Activated naive CD4-positive, alpha-beta T cell treated with anti-CD3 and anti-CD28 coated beads, Interleukin-2, amount 50 U/mL, for 72 hours (primary cell): ENCODE measurements around the gene DNMBP. TPM values are rescaled to one million over a fixed set of nuclear protein-coding genes. Genes with fewer than 3 reads are reported as not detected.
"Not testable (repeated sequence)": the region's sequence is repeated elsewhere in the genome, so short reads cannot be mapped to it uniquely, and the experiment has no call there.

Source experiments
- ATAC-seq, 2 donors: fragments of 150-1000 bp; cut with Tn5 transposase; 2 replicates each; pipeline ENCODE4 v1.10.0; 2021; ENCODE audit warnings: mild to moderate bottlenecking in 2 of 2, moderate library complexity in 2 of 2
- DNase-seq, 2 donors: peaks; one replicate each; pipeline ENCODE4 v3.0.0; 2021 to 2022; ENCODE audit warnings: low spot score in 2 of 2
- H3K27ac Mint-ChIP-seq, 2 donors: one replicate each; pipeline ENCODE4 v1.8.0; 2022; ENCODE audit warnings: mild to moderate bottlenecking in 2 of 2, mixed read lengths in 2 of 2
- H3K36me3 Mint-ChIP-seq, 2 donors: one replicate each; pipeline ENCODE4 v1.8.0; 2022; ENCODE audit warnings: mixed read lengths in 2 of 2
- H3K9me3 Mint-ChIP-seq, 2 donors: one replicate each; pipeline ENCODE4 v1.8.0; 2022; ENCODE audit warnings: mixed read lengths in 2 of 2
- total RNA-seq, 2 donors: library from RNA; stranded (reverse); gene quantifications; one replicate each; pipeline ENCODE4 v1.2.3, GENCODE V29; 2022

The DNMBP gene
- total RNA-seq, 2 donors from 2014 or later: 3.2 to 3.4 TPM

DNA sequence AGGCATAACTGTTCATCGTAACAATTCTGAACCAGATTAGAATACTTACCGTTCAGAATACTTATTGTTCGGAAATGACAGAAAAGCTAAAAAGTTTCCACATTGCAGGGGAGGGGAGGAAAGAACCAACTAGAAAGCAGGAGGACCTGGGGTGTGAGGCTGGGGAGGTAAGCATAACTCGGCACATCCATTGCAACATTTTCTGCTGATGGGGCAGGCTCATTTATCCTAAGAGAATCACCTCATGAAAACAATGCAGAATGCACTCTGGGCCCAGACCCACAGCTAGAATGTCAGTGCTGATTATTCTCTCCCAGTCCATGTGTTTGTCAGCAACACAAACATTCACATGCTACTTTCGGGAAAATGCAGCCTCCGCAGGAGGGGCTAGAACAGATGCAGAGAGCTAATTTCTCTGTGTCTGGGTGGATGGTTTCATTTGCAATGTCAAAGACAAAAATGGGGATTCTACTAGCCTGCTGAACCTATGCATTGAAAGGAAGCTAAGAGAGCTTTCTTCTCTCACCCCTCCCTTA, 9.6 kb downstream of the DNMBP start:
- peaks cover 0 to 5% of the 10 kb centered on the region in 2 donors for H3K36me3 Mint-ChIP-seq
- ATAC-seq (no peak), DNase-seq (no peak)
- H3K9me3 Mint-ChIP-seq: no peaks in the 10 kb centered on the region
- H3K27ac Mint-ChIP-seq: no peak overlapping the region

DNA sequence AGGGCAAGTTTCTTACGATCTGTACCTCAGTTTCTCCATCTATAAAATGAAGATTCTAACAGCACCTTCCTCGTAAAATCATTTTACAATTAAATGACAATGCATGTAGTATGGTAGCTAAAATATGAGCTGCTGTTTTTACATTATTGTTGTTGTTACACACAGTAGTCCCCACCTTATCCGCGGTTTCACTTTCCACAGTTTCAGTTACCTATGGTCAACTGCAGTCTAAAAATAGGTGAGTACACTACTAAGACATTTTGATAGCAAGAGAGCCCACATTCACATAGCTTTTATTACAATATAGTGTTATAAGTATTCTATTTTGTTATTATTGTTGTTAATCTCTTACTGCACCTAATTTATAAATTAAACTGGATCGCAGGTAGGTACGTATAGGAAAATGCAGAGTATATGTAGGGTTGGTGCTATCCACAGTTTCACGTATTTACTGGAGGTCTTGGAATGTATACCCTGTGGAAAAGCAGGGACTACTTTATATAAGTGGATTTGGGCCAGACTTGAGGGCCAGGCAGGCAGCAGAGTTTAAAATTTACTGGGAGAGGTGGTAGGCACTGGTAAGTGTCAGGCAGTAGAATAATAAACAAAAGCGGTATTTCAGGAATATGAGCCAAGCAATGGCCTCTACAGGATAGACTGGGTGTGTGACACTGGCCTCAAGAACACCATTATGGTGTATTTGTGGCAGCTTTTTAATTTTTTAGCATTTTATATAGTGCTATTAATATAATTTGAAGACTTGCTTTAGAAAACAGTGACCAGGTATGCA, 10.2 kb downstream of the DNMBP start:
- no peaks in the 10 kb centered on the region for H3K9me3 Mint-ChIP-seq
- H3K27ac Mint-ChIP-seq: no peak overlapping the region
- peaks cover 0 to 5% of the 10 kb centered on the region in 2 donors for H3K36me3 Mint-ChIP-seq
- DNase-seq (no peak), ATAC-seq (no peak)

DNA sequence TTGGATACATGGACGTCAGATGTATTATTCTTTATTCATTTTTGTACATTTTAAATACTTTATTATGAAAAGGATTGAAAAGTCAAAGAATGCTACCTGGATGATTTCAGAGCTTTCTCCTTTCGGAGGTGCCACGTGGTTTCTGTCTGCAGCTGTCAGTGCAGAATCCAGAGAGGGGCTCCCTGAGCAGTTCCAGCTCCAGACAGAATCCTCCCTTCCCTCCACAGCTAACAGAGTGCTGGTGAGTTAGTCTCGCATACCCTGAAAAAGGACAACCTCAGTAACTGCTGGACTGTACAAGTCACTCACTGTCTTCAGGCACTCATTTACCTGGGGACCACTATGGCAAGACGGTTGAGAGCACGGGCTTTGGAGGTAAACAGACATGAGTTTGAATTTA, 10.9 kb downstream of the DNMBP start:
- no peak for ATAC-seq
- H3K9me3 Mint-ChIP-seq: no peaks in the 10 kb centered on the region
- no peak for DNase-seq
- H3K27ac Mint-ChIP-seq: no peak overlapping the region
- H3K36me3 Mint-ChIP-seq: peaks cover 0 to 5% of the 10 kb centered on the region in 2 donors

DNA sequence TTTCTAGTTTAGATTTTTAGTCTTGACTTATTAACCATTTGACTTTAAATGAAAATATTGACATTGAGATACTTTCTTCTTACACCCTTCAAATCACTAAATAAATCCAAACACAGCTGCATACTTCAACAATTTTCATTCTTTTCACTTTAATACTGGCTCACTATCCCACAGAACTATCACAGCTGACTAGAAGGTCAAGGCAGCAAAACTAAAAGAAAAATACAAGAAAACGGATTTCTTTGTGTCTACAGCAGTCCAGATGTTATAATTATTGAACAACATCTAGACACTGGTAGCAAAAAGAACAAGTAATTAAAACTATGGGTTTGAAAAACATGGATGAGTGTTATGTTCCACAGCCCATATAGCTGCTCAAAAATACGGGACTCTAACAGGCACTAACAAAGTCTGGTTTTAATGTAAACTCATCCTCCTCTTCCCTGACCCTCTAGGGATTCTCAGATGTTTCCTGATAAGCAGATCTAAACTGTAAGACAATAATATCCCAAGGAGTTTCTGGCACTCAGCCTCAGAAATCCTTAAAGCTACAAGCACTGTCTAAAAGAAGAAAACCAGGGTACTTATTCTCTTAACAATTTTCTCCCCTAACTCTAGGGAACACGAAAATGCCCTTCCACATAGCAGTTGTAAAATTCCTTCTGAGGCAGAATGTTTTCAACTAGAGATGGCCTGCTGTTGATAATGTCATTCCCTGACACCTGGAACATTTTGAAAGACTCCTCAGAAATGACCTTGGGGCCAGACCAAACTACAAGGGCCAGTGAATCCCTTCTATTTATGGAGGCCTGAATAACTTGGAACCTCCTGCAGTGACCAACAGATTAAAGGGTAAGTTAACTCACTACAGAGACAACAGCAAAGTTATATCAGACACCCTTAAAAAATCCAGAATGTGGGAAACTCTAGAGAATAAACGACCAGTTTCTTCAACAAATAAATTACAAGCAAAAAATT, 12.8 kb downstream of the DNMBP start:
- DNase-seq (no peak), ATAC-seq (no peak)
- H3K27ac Mint-ChIP-seq: no peak overlapping the region
- H3K9me3 Mint-ChIP-seq: no peaks in the 10 kb centered on the region
- H3K36me3 Mint-ChIP-seq: peaks cover 0 to 5% of the 10 kb centered on the region in 2 donors

DNA sequence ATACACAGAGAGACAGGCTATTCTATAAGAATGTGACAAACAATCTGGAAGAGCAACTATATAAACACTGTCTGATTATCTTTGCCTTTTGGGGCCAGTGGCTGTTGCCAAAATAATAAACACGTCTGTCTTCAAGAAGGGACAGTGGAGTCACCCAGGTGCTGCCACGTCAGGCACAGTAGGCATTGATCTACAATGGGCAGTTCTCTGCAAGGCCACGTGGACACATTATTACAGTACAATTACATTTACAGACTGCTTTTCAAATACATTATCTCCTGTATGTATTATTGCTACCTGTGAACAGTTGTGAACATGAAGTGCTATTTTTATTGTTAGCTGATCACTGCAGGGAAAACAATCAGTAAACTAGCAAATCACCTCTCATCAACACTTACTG, 14.0 kb downstream of the DNMBP start:
- DNase-seq (no peak), ATAC-seq (no peak)
- Mint-ChIP-seq H3K27ac (peak overlapping the region; percentile 16 to 20), H3K9me3 (no peaks in the 10 kb centered on the region), H3K36me3 (peaks cover 0 to 5% of the 10 kb centered on the region in 2 donors)

DNA sequence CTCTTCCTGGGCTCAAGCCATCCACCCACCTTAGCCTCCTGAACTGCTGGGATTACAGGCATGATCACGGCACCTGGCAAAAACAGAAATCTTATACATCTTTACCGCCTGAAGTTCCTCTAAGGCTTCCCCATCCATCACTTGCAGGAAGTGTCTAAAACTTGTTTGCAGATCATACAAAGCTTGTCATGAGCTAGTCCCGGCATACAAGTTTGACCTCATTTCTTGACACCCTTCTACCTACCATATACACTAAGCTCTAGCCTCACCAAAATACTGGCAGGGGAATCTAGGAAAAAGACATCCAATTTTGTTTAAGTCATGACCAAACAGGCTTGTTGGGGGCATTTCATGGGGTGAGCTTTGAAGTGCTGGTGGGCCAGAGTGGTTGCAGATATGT, 14.5 kb downstream of the DNMBP start:
- Mint-ChIP-seq H3K27ac (peak overlapping the region; percentile 16 to 20), H3K9me3 (no peaks in the 10 kb centered on the region), H3K36me3 (peaks cover 0 to 5% of the 10 kb centered on the region in 2 donors)
- DNase-seq (no peak), ATAC-seq (no peak)

DNA sequence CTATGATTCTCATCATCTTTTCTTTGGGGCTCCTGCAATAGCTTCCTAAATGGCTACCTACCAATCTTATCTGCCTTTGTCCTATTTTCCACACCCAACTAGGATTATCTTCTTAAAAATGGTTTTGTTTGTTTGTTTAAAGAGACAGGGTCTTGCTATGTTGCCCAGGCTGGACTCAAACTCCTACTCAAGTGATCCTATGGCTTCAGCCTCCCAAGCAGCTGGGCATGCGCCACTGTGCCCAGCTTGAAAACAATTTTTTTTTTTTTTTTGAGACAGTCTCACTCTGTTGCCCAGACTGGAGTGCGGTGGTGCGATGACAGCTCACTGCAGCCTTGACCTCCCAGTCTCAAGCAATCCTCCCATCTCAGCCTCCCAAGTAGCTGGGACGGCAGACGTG, 14.9 kb downstream of the DNMBP start:
- peaks cover 0 to 5% of the 10 kb centered on the region in 2 donors for H3K36me3 Mint-ChIP-seq
- H3K27ac Mint-ChIP-seq: peak overlapping the region in 1 of 2 donors; percentile 20
- ATAC-seq: no peak
- no peak for DNase-seq
- no peaks in the 10 kb centered on the region for H3K9me3 Mint-ChIP-seq

DNA sequence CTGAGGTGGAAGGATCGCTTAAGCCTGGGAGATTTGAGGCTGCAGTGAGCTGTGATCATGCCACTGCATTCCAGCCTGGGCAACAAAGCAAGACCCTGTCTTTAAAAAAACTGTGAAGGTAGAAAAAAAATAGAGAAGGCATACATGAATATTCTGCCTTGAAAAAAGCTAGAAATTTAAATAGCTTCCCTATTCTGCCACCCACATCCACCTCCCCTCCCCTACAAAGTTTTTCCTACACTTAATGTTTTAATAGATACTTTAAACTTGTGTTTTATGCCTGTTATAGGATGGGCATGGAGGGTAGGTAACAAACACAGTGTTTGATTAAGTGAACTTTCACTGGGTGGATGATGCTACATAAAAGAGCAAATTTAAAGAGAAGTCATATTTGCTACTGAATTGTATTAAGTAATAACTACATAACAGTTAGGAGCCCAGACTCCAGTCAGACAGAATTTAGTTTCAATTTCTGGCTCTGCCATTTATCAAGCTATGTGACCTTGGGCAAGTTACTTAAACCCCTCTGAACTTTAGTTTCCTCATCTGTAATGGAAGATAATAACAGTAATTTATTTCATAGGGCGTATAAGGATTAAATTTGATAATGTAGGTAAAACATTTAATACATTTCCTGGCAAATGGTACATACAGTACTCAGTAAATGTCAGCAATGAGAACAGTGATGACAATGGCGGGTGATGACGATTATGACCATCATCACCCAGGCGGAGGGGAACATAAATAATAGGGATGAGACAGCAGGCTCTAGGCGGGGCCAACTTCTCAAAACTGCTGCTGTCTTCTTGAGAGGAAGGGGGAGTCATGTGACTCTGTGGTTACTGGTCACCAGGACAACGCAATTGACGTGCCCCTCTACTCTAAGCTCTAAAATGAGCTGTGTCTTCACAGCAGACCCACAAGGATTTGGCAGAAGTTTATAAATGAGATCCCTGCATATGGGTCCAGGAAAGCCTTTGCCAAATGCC, 15.8 kb downstream of the DNMBP start:
- Mint-ChIP-seq H3K9me3 (no peaks in the 10 kb centered on the region), H3K27ac (peak overlapping the region in 1 of 2 donors; percentile 20), H3K36me3 (peaks cover 0 to 5% of the 10 kb centered on the region in 2 donors)
- DNase-seq: peak in 1 of 2 donors; percentile 27
- ATAC-seq: peak; percentile 98

DNA sequence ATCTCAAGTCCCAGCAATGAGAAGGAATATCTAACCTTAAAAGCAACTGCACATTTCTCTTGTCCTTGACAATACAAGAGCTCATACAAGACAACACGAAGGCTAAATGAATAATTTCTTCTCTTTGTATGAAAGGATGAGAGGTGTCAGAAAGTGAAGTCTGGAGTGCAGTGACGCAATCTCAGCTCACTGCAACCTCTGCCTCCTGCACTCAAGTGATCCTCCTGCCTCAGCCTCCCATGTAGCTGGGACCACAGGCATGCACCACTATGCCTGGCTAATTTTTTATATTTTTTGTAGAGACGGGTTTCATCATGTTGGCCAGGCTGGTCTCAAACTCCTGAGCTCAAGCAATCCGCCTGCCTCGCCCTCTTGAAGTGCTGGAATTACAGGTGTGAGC, 24.1 kb downstream of the DNMBP start:
- not testable (repeated sequence) for H3K9me3 Mint-ChIP-seq

DNA sequence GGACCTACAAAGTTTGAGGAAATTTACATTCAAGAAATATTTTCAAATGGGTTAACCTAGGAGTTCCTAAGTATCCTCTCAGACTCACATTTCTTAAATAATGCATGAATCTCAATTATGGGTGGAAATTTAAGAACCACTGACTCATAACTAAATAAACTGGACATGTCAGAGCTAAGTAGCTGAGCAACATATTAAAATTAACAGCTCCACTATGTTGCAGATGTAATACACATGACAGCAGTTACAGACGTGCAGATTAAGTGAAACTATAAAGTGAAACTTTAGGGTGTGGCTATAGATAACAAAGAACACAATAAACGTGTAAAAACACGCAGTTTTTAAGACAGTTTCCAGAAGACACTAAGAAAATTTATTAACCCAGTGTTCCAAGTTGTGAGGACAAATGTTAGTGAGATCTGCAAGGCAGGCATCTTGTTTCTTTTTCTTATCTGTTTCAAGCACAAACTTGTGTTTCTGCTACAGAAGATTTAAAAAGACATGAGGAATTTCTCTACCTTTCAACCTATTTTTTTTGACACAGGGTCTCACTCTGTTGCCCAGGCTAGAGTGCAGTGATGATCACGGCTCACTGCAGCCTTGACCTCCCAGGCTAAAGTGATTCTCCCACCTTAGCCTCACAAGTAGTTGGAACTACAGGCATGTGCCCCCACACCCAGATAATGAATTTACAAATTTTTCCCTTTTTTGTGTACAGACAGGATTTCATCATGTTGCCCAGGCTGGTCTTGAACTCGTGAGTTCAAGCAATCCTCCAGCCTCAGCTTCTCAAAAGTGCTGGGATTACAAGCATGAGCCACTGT, 25.3 kb downstream of the DNMBP start:
- DNase-seq: no peak

More for the DNA sequence above, 24.1 kb downstream of the DNMBP start:
- not testable (repeated sequence) for ATAC-seq, H3K36me3 Mint-ChIP-seq, DNase-seq, H3K27ac Mint-ChIP-seq

DNA sequence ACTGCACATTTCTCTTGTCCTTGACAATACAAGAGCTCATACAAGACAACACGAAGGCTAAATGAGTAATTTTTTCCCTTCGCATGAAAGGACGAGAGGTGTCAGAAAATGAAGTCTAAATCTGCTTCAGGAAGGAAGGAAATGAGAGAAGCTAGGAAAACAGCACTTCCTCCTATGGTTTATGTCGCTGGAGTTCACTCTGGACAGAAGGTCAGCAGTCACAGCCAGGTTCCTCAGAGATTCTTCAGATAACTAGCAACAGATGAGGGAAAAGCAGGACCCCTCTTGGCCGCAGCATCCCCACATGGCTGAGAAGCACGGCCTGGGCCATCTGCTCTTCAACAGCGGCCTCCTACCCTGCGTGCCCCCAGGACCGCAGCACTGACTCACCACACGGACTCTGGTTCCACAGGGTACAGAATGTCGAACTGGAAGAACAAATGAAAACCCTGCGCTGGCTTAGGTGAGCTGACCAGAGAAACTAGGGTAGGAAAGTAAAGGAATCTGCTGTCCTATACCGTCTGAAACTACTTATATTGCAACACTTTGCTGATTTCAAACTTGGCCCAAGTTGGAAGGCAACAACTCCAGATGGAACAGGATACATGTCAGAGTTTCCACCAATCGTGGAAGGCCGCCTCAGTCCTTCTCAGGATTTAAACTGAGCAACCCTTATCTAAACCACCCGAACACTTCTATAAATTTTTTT, 26.3 kb downstream of the DNMBP start:
- no peak overlapping the region for H3K27ac Mint-ChIP-seq
- no peak for DNase-seq
- no peaks in the 10 kb centered on the region for H3K36me3 Mint-ChIP-seq
- no peak for ATAC-seq
- no peaks in the 10 kb centered on the region for H3K9me3 Mint-ChIP-seq

More for the DNA sequence above, 25.3 kb downstream of the DNMBP start:
- no peak overlapping the region for H3K27ac Mint-ChIP-seq
- no peaks in the 10 kb centered on the region for H3K9me3 Mint-ChIP-seq
- no peaks in the 10 kb centered on the region for H3K36me3 Mint-ChIP-seq
- no peak for ATAC-seq

DNA sequence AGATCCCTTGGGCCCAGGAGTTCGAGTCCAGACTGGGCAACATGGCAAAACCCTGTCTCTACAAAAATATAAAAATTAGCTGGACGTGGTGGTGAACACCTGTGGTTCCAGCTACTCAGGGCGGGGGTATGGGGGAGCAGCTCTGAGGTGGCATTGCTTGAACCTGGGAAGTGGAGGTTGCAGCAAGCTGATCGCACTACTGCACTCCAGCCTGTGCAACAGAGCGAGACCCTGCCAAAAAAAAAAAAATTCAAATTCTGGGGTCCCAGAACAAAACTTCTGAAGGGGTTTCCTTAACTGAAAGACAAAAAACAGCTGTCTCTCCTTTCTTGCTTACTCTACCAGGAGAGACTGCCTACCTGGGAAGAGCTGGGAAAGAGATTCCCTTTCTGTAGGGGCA, 27.0 kb downstream of the DNMBP start:
- DNase-seq (no peak), ATAC-seq (no peak)
- Mint-ChIP-seq H3K36me3 (no peaks in the 10 kb centered on the region), H3K27ac (no peak overlapping the region), H3K9me3 (no peaks in the 10 kb centered on the region)

DNA sequence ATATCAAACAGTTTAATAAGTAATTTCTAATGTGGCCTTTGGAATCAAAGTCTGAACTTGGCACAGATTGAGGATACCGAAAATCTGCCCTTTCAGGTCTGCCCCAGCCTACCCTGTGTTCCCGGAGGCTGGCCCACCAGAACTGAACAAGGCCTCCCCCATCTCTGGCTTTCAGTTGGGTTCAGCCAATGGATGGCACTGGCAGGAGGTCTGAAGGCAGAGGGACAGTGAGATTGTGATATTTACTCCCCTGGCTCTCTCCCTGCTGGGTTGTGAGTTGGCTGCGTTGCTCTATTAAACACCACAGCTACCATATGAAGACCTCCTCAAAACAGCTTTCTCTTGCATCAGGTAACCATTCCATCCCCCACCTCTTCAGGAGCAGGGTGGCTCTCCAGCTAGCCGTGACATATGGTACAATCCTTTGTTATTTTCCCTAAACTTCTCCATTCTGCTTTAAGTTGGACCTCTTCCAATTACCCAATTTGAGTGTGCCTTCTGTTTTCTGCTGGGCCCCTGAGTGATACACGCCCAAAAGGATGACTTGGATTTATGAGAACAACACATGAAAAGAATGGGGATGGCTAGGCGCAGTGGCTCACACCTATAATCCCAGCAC, 28.1 kb downstream of the DNMBP start:
- ATAC-seq (no peak), DNase-seq (no peak)
- H3K36me3 Mint-ChIP-seq: no peaks in the 10 kb centered on the region
- no peaks in the 10 kb centered on the region for H3K9me3 Mint-ChIP-seq
- H3K27ac Mint-ChIP-seq: no peak overlapping the region

DNA sequence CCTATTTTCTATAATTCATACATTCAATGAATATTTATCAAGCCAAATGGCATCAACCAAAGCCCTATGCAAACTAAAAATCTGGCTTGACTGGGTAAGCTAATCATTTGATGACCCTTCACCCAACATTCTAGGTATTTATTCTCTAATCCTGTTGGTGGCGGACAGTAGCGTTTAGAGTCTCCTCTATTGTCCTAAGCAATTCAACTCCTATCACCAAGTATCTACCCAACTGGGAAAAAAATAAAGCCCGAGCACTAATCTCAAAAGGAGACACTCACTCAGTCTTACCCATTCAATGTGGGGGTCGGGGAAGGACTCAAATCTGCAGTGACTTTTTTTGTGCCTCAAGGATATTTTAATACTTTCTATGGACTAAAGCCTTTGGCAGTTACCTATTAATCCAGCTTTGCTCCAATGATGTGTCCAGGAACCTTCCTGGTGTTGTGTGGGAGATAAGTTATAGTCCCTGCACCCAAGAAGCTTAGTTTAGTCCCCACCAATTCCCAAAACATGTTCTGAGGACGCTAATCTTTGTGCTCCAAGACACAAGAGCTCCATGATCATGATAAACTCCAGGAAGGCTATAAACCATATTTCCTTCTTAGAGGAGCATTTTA, 30.6 kb downstream of the DNMBP start:
- ATAC-seq (no peak), DNase-seq (no peak)
- H3K9me3 Mint-ChIP-seq: no peaks in the 10 kb centered on the region
- no peaks in the 10 kb centered on the region for H3K36me3 Mint-ChIP-seq
- no peak overlapping the region for H3K27ac Mint-ChIP-seq
